ENCODE measurements around the gene PCARE.

The PCARE gene

GRCh38 chr2:29039718-29040480 lies 34.4 kb downstream of the PCARE start:
- DNase-seq (ENCODE audit: low read depth in 3 of 3, low spot score in 1 of 3), result no peak

GRCh38 chr2:29035016-29035745 lies 39.1 kb downstream of the PCARE start:
- DNase-seq (ENCODE audit: low read depth in 3 of 3, low spot score in 1 of 3), result no peak

- no peak for DNase-seq (ENCODE audit: low read depth in 3 of 3, low spot score in 1 of 3)
Measured at GRCh38 chr2:29033656-29034055, 40.7 kb downstream of the PCARE start.

GRCh38 chr2:29033172-29033571 lies 41.2 kb downstream of the PCARE start:
- DNase-seq (ENCODE audit: low read depth in 3 of 3, low spot score in 1 of 3), result no peak

DNA sequence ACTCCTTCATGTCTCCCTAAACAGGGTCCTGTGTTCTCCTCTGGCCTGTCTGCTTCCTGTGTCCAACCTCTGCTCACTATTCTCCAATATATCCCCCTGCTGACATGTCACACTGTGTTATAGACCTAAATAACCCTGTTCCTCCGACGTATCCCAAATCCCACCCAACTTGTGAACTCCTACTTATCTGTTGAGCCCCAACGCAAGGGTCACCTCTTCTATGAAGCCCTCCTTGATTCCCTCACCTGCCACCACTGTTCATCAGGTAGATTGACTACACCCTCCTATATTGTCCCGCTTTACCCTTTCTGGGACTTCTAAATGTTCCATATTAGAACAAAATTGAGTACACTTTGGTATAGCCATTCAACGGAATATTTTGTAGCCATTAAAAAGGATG lies 42.1 kb downstream of the PCARE start:
- DNase-seq (ENCODE audit: low read depth in 3 of 3, low spot score in 1 of 3), result no peak

DNA sequence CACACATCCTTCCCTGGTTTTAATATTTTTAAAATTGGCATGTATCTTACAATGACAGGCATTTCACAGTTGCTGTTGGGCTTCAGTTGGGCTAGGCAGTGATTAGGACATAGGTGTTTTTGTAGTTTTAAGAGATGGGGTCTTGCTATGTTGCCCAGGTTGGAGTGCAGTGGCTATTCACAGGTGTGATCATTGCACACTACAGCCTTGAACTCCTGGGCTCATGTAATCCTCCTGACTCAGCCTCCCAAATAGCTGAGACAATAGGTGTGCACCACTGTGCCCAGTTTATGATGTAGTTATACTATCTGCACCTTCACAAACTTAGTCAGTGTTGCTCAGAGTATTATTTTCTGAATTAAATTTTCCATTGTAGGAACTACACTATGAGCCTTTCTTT lies 43.3 kb downstream of the PCARE start:
- no peak for DNase-seq (ENCODE audit: low read depth in 3 of 3, low spot score in 1 of 3)

DNA sequence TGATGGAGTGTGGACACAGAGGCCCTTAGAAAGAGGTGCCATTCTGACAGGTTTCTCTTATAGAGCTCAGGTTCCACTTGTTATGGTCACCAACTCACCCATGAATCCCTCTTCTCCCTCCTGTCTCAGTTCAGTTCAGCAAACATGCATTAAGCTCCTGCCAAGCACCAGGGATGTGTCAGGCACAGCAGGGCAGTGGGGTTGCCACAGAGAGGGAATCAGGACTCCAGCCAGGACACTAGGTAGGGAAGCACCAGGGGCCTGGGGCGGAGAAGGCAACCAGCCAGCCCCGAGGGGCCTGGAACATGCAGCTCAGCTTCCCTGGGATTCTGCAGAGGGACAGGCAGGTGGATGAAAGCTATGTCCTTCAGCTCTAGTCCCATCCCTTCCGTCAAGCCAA lies 48.6 kb downstream of the PCARE start:
- DNase-seq (ENCODE audit: low read depth in 3 of 3, low spot score in 1 of 3), result no peak

- no peak for DNase-seq (ENCODE audit: low read depth in 3 of 3, low spot score in 1 of 3)
Measured at GRCh38 chr2:29024882-29025430, 49.4 kb downstream of the PCARE start.

GRCh38 chr2:29023188-29023587 lies 51.1 kb downstream of the PCARE start:
- no peak for DNase-seq (ENCODE audit: low read depth in 3 of 3, low spot score in 1 of 3)

- no peak for DNase-seq (ENCODE audit: low read depth in 3 of 3, low spot score in 1 of 3)
Measured at GRCh38 chr2:29022679-29023078, 51.6 kb downstream of the PCARE start.

DNA sequence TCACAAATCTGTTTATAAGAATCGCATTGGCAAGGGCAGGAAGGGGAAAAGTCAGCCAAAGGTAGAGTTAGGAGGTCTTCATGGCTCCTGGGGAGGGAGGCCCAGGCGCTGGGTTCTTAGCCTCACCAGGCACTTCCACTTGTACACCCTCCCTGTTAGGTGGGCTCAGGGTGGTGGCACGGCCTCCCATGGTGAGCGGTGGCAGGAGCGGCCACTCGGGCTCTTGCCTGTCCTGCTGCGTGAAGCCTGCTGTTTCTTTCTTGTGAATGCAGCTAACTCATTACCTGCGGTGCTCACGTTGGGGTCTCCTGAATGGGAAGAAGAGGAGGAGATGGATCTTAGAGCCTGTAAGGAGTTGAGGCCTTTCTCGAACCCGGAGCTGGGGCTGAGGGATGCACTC lies 52.4 kb downstream of the PCARE start:
- no peak for DNase-seq (ENCODE audit: low read depth in 3 of 3, low spot score in 1 of 3)

DNA sequence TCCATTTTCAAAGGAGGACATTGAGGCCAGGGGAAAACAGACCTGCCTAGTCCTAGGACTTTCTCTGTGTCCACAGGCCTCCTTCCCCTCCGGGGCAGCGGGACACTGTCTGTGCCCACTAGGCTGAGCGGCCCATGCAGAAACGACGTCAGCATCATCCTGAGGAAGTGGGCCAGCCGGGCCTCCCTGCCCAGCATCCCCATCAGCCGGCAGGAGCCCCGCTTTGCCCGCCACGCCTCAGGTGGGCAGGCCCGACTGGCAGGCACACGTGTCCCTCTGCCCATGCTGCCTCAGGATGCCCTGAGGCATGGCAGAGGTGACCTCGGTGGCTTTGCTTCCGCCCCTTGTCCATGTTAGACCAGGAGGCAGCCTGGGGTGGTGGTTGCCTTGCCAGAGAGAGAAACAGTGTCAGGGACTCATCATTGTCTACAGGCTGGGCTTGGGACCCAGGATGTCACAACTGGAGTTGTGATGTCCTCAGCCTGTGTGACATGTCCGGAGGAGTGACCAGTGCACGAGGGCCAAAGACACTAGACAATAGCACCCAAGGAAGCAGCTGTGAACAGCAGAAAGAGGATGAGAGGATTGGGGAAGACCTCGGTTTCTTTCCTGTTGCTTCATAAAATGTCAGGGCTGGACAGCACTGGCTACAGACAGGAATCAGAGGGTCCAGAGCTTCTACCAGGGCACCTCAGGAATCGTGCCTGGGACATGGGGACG lies 56.4 kb downstream of the PCARE start:
- DNase-seq (ENCODE audit: low read depth in 3 of 3, low spot score in 1 of 3), result no peak

GRCh38 chr2:29016504-29016903 lies 57.8 kb downstream of the PCARE start:
- no peak for DNase-seq (ENCODE audit: low read depth in 3 of 3, low spot score in 1 of 3)

DNA sequence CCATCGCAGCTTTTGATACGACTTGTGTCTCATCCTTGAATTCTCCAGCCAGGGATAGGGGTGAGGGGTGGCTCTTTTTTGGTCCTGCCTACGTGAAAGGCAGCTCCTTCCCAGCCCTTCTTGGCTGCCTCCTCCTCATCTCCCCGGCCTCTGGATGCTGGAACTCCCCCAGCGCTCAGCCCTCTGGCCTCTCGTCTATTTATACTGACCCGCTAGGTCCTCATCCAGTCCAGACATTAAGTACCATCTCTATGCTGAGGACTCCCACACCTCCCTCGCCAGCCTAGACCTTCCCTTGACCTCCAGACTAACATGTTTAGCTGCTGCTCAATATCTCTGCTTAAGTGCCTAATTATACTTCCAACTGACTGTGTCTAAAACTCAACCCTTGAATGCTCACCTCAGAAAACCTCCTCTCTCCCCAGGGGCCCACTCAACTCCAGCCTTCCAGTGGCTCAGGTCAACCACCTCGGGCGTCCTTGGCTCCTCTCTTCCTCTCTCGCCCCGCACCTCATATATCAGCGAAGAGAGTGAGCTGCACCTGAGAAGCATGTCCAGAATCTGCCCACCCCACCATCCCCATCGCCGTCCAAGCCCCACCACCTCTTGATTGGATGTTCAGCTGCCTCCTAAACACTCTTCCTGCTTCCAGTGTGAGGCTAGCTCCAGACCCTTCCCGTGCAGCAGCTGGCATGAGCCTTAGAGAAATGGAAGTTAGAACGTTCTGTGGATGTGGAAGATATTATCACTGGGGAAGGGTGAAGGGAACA lies 58.4 kb downstream of the PCARE start:
- DNase-seq (ENCODE audit: low read depth in 3 of 3, low spot score in 1 of 3), result no peak

GRCh38 chr2:29014811-29015421 lies 59.4 kb downstream of the PCARE start:
- DNase-seq (ENCODE audit: low read depth in 3 of 3, low spot score in 1 of 3), result peak; percentile 29 to 43 (median 42)

DNA sequence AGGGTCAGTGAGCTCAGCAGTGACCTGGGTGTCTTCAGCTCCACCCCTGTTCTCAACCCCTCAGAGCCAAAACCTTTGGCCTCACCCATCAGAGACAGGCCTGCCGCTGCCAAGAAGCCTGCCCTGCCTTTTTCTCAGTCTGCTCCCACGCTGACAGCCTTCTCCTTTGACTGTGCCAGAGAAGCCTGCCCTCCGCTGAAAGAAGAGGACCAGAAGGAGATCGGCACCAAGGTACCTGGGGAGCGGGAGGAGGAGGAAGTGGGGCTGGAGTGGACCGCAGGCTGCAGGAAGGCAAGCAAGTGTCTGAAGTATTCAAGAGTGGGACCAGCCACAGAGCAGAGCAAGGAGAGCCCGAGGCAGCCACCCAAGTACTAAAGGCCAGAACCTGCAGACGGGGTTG lies 60.0 kb downstream of the PCARE start:
- DNase-seq (ENCODE audit: low read depth in 3 of 3, low spot score in 1 of 3), result no peak

DNA sequence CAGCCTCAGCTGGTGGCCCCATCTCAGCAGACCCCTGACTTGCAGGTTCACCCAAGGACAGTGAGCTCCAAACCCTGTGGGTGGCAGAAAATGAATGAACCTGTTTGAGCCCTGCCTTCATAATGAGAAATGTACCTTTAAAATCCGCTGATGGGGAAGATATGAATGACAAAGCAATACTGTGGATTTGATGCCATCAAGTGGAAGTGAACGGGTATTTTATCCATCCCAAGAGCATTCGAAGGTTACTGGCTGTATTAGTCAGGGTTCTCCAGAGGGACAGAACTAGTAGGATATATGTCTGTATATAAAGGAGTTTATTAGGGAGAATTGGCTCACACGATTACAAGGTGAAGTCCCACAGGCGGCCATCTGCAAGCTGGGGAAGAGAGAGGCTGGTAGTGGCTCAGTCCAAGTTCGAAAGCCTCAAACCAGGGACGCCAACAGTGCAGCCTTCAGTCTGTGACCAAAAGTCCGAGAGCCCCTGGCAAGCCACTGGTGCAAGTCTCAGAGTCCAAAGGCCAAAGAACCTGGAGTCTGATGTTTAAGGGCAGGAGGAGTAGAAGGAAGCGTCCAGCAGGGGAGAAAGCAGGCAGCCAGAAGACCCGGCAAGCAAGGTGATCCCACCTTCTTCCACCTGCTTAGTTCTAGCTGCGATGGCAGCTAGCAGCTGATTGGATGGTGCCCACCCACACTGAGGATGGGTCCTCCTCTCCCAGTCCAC lies 61.1 kb downstream of the PCARE start:
- DNase-seq (ENCODE audit: low read depth in 3 of 3, low spot score in 1 of 3), result no peak

DNA sequence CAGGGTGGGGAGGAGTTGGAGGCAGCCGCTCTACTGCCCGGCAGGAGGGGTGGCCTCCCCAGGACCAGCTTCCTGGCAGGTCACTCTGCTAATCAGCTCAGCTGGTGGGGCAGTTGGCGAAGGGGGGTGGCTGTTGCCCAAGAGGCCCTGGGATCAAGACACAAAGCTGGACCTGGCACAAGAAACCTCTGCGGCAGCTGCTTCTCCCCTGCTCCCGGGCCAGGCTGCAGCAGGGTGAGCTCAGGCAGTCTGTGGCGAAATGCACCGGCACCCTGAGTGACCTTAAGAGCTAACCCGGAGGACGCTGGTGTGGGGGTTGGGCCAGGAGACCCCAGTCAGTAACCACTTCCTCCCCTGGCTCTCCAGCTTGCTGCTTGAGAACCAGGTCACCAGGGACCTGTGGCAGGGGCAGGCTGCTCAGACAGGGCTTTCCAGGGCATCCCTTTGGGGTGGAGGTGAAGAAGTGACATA lies 62.1 kb downstream of the PCARE start:
- DNase-seq (ENCODE audit: low read depth in 3 of 3, low spot score in 1 of 3), result no peak

Data from stimulated activated CD4-positive, alpha-beta T cell treated with anti-CD3 and anti-CD28 coated beads, TNF-alpha, amount 100 ng/mL, for 1 hour (primary cell).